ENCODE measurements around the gene SLC26A3. TPM values are rescaled to one million over a fixed set of nuclear protein-coding genes. Genes with fewer than 3 reads are reported as not detected.

SLC26A3 gene
- total and polyA plus RNA-seq, 2 of the 8 experiments (the other 6 are each of a cell fraction or from before 2014, with no cell fraction given) = not detected

DNA sequence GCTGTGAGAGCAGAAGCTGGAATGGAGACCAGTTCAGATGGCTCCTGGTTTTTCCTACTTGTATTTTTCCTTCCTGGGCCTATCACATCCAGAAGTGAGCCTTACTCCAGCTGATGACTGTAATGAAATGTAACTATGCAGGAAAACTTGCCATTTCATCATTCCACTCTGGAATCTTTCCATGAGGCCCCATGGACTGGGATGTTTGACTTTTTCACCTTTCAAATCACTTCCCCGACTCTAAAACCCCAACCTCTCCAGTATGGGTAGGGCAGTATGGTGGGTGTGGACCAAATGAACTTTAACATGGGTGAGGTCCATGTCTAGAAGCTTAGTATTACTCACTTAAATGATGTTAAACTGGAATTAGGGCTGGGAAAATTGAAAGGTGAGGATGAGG lies 47.6 kb upstream of the SLC26A3 start (continued):
- TF ChIP-seq POLR2A (IDR thresholded peaks at IDR 0.05; ENCODE audit: control extremely low read depth in 1 of 2, low read depth in 2 of 2, low read length in 2 of 2) = no peak
- TF ChIP-seq CBX8 (IDR thresholded peaks at IDR 0.05; ENCODE audit: borderline replicate concordance, low read depth, low read length) = no peak
- TF ChIP-seq TAF1 (IDR thresholded peaks at IDR 0.05; ENCODE audit: low read depth, low read length) = no peak
- no peak for TF ChIP-seq ASH2L (IDR thresholded peaks at IDR 0.05; ENCODE audit: low read length)
- TF ChIP-seq SP1 (IDR thresholded peaks at IDR 0.05; ENCODE audit: low read depth, low read length) = no peak
- TF ChIP-seq HDAC6 (IDR thresholded peaks at IDR 0.05; ENCODE audit: low read depth, low read length) = no peak
